Measurements from ENCODE around the gene C17orf107. TPM values are rescaled to one million over a fixed set of nuclear protein-coding genes. Genes with fewer than 3 reads are reported as not detected.

Gene C17orf107
- total RNA-seq, 1 donor from 2014 or later = 1.8 TPM

DNA sequence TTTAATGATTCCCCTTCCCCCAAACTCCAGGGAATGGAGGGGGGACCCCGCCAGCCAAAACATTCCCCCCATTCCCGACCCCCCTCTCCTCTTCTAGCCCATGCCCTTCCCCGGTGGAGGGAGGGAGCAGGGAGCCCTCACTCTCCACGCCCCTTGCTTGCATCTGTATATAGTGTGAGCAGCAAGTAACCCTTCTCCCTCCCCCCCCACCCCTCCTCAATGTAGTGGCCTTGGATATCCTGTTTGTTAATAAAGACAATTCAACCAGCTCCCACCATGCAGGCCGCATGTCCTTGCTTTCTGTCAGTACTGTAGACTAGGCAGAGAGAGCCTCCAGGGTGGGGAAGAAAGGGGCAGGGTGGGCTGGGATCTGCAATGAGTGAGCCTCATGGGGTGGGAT lies 1.6 kb upstream of the C17orf107 start:
- no peak overlapping the region for H3K27ac Mint-ChIP-seq (ENCODE audit: unreplicated experiment)
- no peak overlapping the region for H3K4me3 Mint-ChIP-seq (ENCODE audit: unreplicated experiment)
- H3K36me3 Mint-ChIP-seq (ENCODE audit: low read depth) = peaks cover 23% of the 10 kb centered on the region
- DNase-seq (ENCODE audit: low spot score) = no peak
- TF ChIP-seq, protein P1, sequence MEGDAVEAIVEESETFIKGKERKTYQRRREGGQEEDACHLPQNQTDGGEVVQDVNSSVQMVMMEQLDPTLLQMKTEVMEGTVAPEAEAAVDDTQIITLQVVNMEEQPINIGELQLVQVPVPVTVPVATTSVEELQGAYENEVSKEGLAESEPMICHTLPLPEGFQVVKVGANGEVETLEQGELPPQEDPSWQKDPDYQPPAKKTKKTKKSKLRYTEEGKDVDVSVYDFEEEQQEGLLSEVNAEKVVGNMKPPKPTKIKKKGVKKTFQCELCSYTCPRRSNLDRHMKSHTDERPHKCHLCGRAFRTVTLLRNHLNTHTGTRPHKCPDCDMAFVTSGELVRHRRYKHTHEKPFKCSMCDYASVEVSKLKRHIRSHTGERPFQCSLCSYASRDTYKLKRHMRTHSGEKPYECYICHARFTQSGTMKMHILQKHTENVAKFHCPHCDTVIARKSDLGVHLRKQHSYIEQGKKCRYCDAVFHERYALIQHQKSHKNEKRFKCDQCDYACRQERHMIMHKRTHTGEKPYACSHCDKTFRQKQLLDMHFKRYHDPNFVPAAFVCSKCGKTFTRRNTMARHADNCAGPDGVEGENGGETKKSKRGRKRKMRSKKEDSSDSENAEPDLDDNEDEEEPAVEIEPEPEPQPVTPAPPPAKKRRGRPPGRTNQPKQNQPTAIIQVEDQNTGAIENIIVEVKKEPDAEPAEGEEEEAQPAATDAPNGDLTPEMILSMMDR (IDR thresholded peaks at IDR 0.05) = no peak
- H3K4me1 Mint-ChIP-seq (ENCODE audit: low read depth) = no peaks in the 10 kb centered on the region
- no peaks in the 10 kb centered on the region for H3K27me3 Mint-ChIP-seq (ENCODE audit: low read depth)
- no peaks in the 10 kb centered on the region for H3K9me3 Mint-ChIP-seq (ENCODE audit: low read depth)

DNA sequence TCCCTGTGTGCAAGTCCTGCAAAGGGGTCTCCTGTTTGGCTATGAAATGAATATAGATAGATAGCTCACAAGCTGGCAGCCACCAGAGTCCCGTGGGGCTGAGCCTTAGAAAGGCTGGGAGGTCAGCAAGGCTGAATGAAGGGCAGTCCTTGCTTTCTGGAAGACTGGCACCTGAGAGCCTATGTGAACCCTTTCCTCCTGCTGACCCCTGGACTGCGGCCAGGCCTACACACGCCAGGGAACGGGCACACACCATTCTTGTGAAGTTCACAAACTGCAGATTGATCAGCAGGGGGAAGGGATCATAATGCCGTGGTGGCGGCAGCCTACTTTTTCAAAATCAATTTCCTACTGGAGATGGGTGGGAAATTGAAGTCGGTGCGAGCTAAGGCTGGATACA lies 985 bp upstream of the C17orf107 start:
- Mint-ChIP-seq H3K27ac (ENCODE audit: unreplicated experiment) (no peak overlapping the region), H3K4me3 (ENCODE audit: unreplicated experiment) (no peak overlapping the region), H3K27me3 (ENCODE audit: low read depth) (no peaks in the 10 kb centered on the region), H3K9me3 (ENCODE audit: low read depth) (no peaks in the 10 kb centered on the region), H3K4me1 (ENCODE audit: low read depth) (peaks cover 2% of the 10 kb centered on the region), H3K36me3 (ENCODE audit: low read depth) (peaks cover 23% of the 10 kb centered on the region)
- TF ChIP-seq, protein P1 (IDR thresholded peaks at IDR 0.05) = no peak
- DNase-seq (ENCODE audit: low spot score) = no peak

DNA sequence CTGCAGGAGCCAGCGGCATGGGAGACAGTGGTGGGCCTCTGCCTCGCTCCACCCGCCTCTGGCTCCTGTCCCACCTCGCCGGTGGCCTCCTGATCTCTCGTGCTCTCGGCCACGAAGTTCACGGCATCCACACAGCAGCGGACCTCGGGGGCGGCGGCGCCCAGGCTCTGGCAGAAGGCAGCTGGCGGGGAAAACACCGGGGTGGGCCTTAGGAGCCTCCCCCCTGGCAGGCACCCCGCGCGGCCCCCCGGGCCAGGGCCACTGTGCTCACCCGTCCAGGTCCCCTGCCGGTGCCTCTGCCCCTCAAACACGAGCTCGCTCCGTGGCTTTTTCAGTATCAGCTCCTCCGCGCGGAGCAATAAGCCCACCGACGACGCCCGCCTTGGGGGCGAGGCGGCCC lies 409 bp upstream of the C17orf107 start:
- Mint-ChIP-seq H3K4me1 (ENCODE audit: low read depth) (peaks cover 4% of the 10 kb centered on the region), H3K36me3 (ENCODE audit: low read depth) (peaks cover 23% of the 10 kb centered on the region), H3K27me3 (ENCODE audit: low read depth) (no peaks in the 10 kb centered on the region), H3K9me3 (ENCODE audit: low read depth) (no peaks in the 10 kb centered on the region), H3K4me3 (ENCODE audit: unreplicated experiment) (no peak overlapping the region), H3K27ac (ENCODE audit: unreplicated experiment) (no peak overlapping the region)
- TF ChIP-seq, protein P1 (IDR thresholded peaks at IDR 0.05) = no peak
- no peak for DNase-seq (ENCODE audit: low spot score)

DNA sequence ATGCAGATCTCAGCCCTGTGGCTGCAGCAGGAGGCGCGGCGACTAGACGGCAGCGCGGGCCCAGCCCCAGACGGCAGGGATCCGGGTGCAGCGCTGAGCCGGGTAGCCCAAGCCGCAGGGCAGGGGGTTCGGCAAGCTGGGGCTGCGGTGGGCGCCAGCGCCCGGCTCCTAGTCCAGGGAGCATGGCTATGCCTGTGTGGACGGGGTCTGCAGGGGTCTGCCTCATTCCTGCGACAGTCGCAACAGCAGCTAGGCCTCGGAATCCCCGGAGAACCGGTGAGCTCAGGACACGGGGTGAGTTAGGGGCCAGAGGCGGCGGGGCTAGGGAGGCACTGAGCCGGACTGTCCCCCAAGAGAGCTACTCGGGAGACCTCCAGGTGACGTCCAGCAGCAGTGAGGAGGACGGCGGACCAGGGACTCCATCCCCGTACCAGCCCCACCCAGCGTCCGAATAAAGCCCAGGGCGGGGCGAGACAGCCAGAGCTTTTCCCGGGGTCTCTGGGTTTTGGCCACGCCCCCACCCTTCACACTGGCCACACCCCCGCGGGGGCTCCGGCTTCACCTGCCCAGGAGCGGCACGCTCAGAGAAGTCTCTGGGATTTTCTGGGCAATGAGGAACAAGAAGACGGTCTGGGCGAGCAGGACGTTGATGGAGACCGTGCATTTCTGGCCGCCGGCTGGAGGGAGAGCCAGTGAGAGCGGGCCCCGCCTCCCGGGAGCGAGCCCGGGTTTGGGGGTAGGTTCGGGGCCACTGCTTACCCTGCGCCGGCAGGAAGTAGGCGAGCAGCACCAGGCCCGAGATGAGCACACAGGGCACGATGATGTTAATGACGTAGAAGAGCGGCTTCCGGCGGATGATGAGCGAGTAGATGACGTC lies 1.1 kb downstream of the C17orf107 start:
- TF ChIP-seq, protein P1 (IDR thresholded peaks at IDR 0.05) = no peak
- Mint-ChIP-seq H3K27me3 (ENCODE audit: low read depth) (no peaks in the 10 kb centered on the region), H3K4me3 (ENCODE audit: unreplicated experiment) (no peak overlapping the region)

DNA sequence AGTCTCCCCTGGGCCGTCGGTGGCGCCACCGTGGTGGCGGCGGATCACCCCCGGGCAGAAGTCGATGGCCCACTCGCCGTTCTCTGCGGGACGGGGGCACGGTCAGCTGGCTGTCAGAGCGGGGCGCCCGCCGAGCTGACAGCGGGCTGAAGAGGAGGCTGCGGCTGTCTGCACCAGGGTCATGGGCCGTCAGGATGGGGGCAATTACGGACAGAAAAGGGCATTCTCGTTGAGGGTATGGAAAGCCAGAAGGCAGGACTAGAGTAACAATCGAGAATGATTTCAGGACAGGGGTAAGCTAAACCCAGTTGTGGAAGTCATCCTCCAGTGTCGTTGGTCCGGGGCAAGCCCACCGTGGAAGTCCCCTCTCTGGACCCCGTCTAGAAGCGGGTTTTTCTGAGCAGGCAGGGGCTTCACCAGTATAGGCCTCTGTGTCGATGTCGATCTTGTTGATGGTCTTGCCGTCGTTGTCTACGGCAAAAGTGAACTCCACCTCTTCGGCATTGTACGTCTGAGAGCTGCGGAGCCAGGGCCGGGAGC lies 1.8 kb downstream of the C17orf107 start:
- H3K27ac Mint-ChIP-seq (ENCODE audit: unreplicated experiment) = no peak overlapping the region
- peak; percentile 51 for DNase-seq (ENCODE audit: low spot score)
- TF ChIP-seq, protein P1 (IDR thresholded peaks at IDR 0.05) = no peak
- H3K27me3 Mint-ChIP-seq (ENCODE audit: low read depth) = no peaks in the 10 kb centered on the region
- H3K36me3 Mint-ChIP-seq (ENCODE audit: low read depth) = peaks cover 10% of the 10 kb centered on the region
- H3K9me3 Mint-ChIP-seq (ENCODE audit: low read depth) = no peaks in the 10 kb centered on the region
- H3K4me1 Mint-ChIP-seq (ENCODE audit: low read depth) = peaks cover 4% of the 10 kb centered on the region
- H3K4me3 Mint-ChIP-seq (ENCODE audit: unreplicated experiment) = no peak overlapping the region

More for the DNA sequence above, 1.1 kb downstream of the C17orf107 start:
- peak; percentile 88 for DNase-seq (ENCODE audit: low spot score)
- Mint-ChIP-seq H3K4me1 (ENCODE audit: low read depth) (peaks cover 4% of the 10 kb centered on the region), H3K27ac (ENCODE audit: unreplicated experiment) (no peak overlapping the region), H3K36me3 (ENCODE audit: low read depth) (peaks cover 15% of the 10 kb centered on the region), H3K9me3 (ENCODE audit: low read depth) (no peaks in the 10 kb centered on the region)
